Skeletal muscle satellite cell (primary cell): ENCODE measurements around the gene STAG3.
"Not testable (repeated sequence)": the region's sequence is repeated elsewhere in the genome, so short reads cannot be mapped to it uniquely, and the experiment has no call there.

Experiments used
- H3K27me3 ChIP-seq: 2 replicates; pipeline ENCODE4 v1.7.0; 2013; ENCODE audit warnings: low read length; ENCODE audit not compliant: control insufficient read depth, insufficient read depth
- H3K36me3 ChIP-seq: 2 replicates; pipeline ENCODE4 v1.7.0; 2013; ENCODE audit warnings: mild to moderate bottlenecking, control low read depth, low read length; ENCODE audit not compliant: insufficient read depth
- H3K4me1 ChIP-seq: 2 replicates; pipeline ENCODE4 v1.7.0; 2013; ENCODE audit warnings: low read length; ENCODE audit not compliant: control insufficient read depth, insufficient read depth
- H3K4me2 ChIP-seq: 2 replicates; pipeline ENCODE4 v1.7.0; 2013; ENCODE audit warnings: mild to moderate bottlenecking, low read length
- H3K4me3 ChIP-seq: 2 replicates; pipeline ENCODE4 v1.7.0; 2013; ENCODE audit warnings: low read length
- H3K9ac ChIP-seq: 2 replicates; pipeline ENCODE4 v1.7.0; 2013; ENCODE audit warnings: mild to moderate bottlenecking, low read depth, low read length, moderate library complexity
- H3K9me3 ChIP-seq: replicated peaks from 2 replicates; pipeline ENCODE4 v1.7.0; 2013; ENCODE audit warnings: mild to moderate bottlenecking, control low read depth, low read length

The STAG3 gene

DNA sequence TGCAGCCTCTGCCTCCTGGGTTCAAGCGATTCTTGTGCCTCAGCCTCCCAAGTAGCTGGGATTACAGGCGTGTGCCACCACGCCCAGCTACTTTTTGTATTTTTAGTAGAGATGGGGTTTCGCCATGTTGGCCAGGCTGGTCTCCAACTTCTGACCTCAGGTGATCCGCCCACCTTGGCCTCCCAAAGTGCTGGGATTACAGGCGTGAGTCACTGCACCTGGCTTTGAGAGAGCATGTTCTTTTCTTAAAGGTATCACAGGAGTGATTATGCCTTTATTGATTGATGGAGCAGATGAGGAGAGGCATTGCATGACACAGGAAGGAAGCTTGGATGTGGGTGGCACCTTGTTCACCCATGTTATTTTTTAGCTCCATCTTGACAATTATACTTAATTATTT, 5.4 kb downstream of the STAG3 start:
- not testable (repeated sequence) for H3K9me3 ChIP-seq, H3K27me3 ChIP-seq

DNA sequence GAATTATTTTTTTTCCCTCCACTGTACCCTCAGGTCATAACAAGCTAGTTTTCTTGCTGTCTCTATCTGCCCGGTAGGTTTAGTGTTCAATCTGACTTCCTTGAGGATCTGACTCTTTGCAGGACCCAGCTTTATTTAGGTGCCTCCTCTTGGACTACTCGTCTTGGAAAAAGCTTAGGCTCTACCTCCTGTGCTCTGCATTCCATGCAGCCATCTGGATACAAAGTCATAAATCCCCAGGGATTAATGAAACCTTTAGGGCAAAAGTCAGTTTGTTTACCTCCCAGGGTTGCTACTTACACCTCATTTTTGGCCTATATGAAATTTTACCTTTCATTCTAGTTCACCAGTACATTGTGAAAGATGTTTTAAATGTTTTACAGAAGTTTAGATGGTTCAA, 8.0 kb downstream of the STAG3 start:
- Histone ChIP-seq H3K9me3 (no peaks in the 10 kb centered on the region), H3K27me3 (peaks cover 6% of the 10 kb centered on the region), H3K4me2 (no peak overlapping the region), H3K4me1 (no peaks in the 10 kb centered on the region), H3K9ac (no peak overlapping the region), H3K36me3 (no peaks in the 10 kb centered on the region), H3K4me3 (no peak overlapping the region)

More for the DNA sequence above, 5.4 kb downstream of the STAG3 start:
- not testable (repeated sequence) for H3K4me3 ChIP-seq, H3K4me2 ChIP-seq, H3K4me1 ChIP-seq, H3K36me3 ChIP-seq, H3K9ac ChIP-seq

DNA sequence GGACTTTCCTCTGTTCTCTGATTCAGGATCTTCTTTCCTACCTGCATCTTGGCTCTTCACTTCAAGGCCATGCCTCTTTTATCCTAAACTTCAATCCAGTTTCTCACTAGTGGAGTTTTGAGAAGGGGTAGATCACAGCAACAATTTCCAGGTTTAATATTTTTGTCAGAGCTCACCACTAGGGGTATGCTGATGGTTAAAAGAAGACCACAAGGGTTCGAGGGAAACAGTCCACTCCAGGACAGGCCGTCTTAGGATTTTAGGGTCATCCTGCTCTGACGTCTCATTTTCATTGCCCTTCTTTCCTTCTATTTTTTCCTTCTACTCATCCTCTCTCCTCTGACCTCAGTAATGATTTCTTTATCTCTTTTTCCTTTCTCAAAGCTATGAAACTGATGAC, 11.3 kb downstream of the STAG3 start:
- H3K4me3 ChIP-seq, result no peak overlapping the region
- no peaks in the 10 kb centered on the region for H3K36me3 ChIP-seq
- H3K4me1 ChIP-seq, result no peaks in the 10 kb centered on the region
- H3K9me3 ChIP-seq, result no peaks in the 10 kb centered on the region
- peaks cover 3% of the 10 kb centered on the region for H3K27me3 ChIP-seq
- H3K4me2 ChIP-seq, result no peak overlapping the region
- no peak overlapping the region for H3K9ac ChIP-seq

DNA sequence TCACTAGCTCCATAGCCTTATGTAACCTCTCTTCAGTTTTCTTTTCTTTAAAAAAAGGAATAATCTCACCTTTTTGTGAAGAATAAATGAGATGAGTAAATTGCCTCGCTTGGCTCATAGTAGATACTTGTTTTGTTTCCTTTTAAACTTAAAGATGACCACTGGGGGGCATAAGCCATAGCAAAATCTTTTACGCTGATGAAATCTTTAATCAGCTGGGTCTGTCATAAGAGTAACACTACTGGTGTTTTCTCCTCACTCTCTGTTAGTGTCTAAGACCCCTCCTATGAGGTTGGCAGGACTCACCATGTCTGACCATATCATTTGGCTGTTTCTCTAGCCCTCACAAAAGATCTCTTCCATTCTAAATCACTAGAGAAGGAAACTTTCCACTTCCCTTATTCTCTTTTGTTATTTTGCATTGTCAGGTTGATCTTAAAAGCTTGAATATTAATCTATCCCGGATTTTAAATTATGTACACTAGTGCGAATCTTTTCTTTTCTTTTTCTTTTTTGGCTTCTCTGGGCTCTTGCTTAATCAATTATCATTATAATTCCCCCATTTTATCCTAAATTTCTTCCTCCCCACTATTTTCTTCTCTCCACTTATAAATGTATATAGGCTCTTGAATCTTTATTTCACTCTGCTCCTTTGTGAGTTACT, 12.5 kb downstream of the STAG3 start:
- Histone ChIP-seq H3K4me1 (no peaks in the 10 kb centered on the region), H3K4me2 (no peak overlapping the region), H3K27me3 (peaks cover 3% of the 10 kb centered on the region), H3K4me3 (no peak overlapping the region), H3K36me3 (no peaks in the 10 kb centered on the region), H3K9ac (no peak overlapping the region), H3K9me3 (no peaks in the 10 kb centered on the region)

DNA sequence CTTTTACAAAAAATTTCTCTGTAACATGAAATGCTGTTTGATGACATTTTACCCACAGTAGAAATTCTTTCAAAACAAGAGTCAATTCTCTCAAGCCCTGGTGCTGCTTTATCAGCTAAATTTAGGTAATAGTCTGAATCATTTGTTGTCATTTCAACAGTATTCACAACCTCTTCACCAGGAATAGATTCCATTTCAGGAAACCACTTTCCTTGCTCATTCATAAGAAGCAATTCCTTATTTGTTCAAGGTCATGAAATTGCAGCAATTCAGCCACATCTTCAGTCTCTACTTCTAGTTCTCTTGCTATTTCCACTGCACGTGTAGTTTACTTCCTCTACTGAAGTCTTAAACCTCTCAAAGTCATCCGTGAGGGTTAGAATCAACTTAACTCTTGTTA, 14.1 kb downstream of the STAG3 start:
- Histone ChIP-seq H3K4me3 (no peak overlapping the region), H3K4me2 (no peak overlapping the region), H3K36me3 (no peaks in the 10 kb centered on the region), H3K27me3 (no peaks in the 10 kb centered on the region), H3K4me1 (no peaks in the 10 kb centered on the region), H3K9me3 (no peaks in the 10 kb centered on the region), H3K9ac (no peak overlapping the region)

DNA sequence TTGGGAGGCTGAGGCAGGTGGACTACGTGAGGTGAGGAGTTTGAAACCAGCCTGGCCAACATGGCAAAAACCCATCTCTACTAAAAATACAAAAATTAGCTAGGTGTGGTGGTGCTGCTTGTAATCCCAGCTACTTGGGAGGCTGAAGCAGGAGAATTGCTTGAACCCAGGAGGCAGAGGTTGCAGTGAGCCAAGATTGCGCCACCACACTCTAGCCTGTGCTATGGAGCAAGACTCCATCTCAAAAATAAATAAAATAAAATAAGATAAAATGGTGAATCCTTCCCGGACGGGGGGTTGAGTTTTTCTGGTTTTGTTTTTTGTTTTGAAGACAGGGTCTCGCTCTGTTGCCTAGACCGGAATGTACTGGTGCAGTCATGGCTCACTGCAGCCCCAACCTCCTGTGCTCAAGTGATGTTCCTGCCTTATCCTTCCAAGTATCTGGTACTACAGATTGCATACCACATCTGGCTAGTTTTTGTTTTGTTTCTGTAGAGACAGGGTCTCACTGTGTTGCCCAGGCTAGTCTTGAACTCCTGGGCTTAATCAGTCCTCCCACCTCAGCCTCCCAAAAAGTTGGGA, 14.7 kb downstream of the STAG3 start:
- H3K4me3 ChIP-seq, H3K9me3 ChIP-seq, H3K4me1 ChIP-seq, H3K4me2 ChIP-seq, H3K27me3 ChIP-seq, H3K9ac ChIP-seq, H3K36me3 ChIP-seq: not testable (repeated sequence)

DNA sequence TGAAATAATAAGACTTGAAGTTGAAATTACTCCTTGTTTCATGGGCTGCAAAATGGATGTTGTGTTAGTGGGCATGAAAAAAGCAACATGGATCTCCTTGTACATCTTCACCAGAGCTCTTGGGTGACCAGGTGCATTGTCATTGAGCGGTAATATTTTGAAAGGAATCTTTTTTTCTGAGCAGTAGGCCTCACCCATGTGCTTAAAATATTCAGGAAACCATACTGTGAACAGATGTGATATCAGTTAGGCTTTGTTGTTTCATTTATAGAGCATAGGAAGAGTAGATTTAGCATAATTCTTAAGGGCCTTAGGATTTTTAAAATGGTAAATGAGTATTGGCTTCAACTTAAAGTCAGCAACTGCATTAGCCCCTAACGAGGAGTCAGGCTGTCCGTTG, 15.3 kb downstream of the STAG3 start:
- H3K9me3 ChIP-seq, result no peaks in the 10 kb centered on the region
- H3K4me1 ChIP-seq, result no peaks in the 10 kb centered on the region
- no peak overlapping the region for H3K4me3 ChIP-seq
- H3K36me3 ChIP-seq, result no peaks in the 10 kb centered on the region
- no peak overlapping the region for H3K9ac ChIP-seq
- no peak overlapping the region for H3K4me2 ChIP-seq
- H3K27me3 ChIP-seq, result peaks cover 3% of the 10 kb centered on the region

DNA sequence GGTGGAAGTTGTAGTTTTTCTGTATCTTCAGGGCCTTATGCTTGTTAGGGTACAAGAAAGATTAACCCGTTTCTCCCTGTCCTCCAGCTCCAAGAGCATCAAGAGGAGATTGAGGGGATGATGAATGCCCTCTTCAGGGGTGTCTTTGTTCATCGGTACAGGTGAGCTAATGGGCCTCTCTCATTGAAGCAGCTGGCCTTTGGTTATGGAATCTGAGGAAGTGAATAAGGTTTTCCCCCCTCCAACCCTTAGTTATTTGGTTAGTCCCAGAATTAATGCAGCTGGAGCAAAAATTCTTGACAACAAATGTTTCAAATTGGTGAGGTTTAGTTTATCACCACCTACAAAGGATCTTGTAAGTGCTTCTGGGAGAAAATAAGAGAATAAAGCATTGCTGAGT, 17.5 kb downstream of the STAG3 start:
- Histone ChIP-seq H3K27me3 (peaks cover 19% of the 10 kb centered on the region), H3K9ac (no peak overlapping the region), H3K4me2 (no peak overlapping the region), H3K4me1 (no peaks in the 10 kb centered on the region), H3K4me3 (no peak overlapping the region), H3K9me3 (no peaks in the 10 kb centered on the region), H3K36me3 (no peaks in the 10 kb centered on the region)

DNA sequence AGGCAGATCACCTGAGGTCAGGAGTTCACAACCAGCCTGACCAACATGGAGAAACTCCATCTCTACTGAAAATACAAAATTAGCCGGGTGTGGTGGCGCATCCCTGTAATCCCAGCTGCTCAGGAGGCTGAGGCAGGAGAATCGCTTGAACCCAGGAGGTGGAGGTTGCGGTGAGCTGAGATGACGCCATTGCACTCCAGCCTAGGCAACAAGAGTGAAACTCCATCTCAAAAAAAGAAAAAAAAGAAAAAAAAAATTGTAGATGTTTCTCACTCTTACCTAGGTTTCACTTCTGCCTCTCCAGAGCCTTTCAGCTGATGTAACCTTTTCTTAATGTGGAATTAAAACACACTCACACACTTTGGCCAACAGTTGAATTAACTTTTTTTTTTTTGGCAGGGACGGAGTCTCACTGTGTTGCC, 18.2 kb downstream of the STAG3 start:
- H3K9me3 ChIP-seq, H3K4me3 ChIP-seq, H3K4me1 ChIP-seq, H3K9ac ChIP-seq, H3K4me2 ChIP-seq, H3K36me3 ChIP-seq: not testable (repeated sequence)
- H3K27me3 ChIP-seq, result peaks cover 21% of the 10 kb centered on the region

DNA sequence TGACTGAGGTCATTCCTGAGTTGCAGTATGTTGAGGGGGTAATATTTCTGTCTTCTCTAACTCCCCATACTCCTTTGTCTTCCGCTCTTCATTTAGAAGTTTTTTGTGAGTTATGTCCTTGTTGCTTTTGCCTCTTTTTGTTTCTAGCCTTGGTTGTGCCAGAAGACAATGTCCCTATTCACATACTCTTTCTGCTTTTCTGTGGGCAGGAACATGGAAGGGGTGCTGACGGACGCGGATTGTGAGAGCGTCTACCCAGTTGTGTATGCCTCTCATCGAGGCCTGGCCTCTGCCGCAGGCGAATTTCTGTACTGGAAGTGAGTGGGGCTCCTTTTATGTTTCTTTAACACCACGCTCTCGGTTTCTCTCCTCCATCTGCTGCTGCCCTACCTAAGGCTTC, 20.5 kb downstream of the STAG3 start:
- Histone ChIP-seq H3K9ac (no peak overlapping the region), H3K9me3 (no peaks in the 10 kb centered on the region), H3K4me3 (no peak overlapping the region), H3K4me2 (no peak overlapping the region), H3K27me3 (peaks cover 41% of the 10 kb centered on the region), H3K4me1 (no peaks in the 10 kb centered on the region), H3K36me3 (no peaks in the 10 kb centered on the region)

DNA sequence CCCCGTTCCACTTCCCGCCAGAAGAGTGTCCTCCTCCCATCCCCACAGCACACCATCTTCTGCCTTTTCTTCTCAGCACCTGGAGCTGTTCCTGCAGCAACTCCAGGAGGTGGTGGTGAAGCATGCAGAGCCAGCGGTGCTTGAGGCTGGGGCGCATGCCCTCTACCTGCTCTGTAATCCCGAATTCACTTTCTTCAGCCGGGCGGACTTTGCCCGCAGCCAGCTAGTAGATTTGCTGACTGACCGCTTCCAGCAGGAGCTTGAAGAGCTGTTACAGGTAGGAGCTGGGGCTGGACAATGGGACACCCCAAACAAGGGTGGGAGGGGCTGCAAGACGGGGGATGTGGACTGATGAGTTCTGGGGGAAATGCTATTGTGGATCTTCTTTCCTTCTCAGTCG, 23.0 kb downstream of the STAG3 start:
- no peak overlapping the region for H3K4me2 ChIP-seq
- H3K36me3 ChIP-seq, result no peaks in the 10 kb centered on the region
- H3K9me3 ChIP-seq, result no peaks in the 10 kb centered on the region

DNA sequence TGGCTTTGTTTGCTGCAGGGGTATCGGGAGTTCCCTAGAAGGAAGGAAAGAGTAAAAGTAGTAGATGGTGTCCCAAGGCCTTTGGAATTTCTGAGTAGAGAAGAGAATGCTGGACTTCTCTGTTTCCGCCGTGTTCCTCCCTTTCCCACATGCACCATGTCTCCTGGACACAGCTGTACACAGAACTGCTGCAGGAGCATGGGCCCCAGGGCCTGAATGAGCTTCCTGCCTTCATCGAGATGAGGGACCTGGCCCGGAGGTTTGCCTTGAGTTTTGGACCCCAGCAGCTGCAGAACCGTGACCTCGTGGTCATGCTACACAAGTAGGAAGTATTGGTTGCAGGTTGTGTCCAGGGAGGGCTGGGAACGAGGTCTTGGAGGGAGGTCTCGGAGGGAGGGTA, 26.7 kb downstream of the STAG3 start:
- Histone ChIP-seq H3K4me2 (no peak overlapping the region), H3K4me3 (no peak overlapping the region), H3K9me3 (no peaks in the 10 kb centered on the region), H3K27me3 (peaks cover 37% of the 10 kb centered on the region), H3K36me3 (no peaks in the 10 kb centered on the region), H3K4me1 (no peaks in the 10 kb centered on the region), H3K9ac (no peak overlapping the region)

More for the DNA sequence above, 23.0 kb downstream of the STAG3 start:
- Histone ChIP-seq H3K9ac (no peak overlapping the region), H3K4me1 (no peaks in the 10 kb centered on the region), H3K4me3 (no peak overlapping the region), H3K27me3 (peaks cover 45% of the 10 kb centered on the region)
